Muscle of back (tissue), 11 donors: Measurements from ENCODE around the gene PRUNE1. TPM values are rescaled to one million over a fixed set of nuclear protein-coding genes. Genes with fewer than 3 reads are reported as not detected.
A peak's percentile ranks its signal among the peaks of the same experiment; 100 is the strongest.

ENCODE experiments used
- DNase-seq, 3 donors: peaks; one replicate each; pipeline versions ENCODE4 v3.0.0 to v3.0.0-alpha.2; 2013
- polyA plus RNA-seq, 10 donors: library from polyadenylated mRNA; unstranded; fragments of 120-200 nt; gene quantifications; one replicate each; pipeline ENCODE4 v1.2.1, GENCODE V29; 2013; ENCODE audit not compliant: insufficient read length in 10 of 10

The PRUNE1 gene
- polyA plus RNA-seq, 10 donors = 22.7 to 30.9 (median 24.4) TPM

DNA sequence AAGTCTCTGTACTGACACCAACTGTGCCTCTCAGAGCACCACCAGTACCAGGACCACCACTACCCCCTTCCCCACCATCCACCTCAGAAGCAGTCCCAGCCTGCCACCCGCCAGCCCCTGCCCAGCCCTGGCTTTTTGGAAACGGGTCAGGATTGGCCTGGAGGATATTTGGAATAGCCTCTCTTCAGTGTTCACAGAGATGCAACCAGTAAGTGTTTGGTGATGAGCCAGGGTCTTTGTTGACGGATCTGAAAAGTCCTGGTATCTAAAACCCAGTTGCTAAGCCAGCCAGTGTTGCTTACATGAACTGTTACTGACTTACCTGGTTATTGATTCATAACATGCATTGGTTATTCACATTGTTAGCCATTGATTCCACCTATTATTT is 40.4 kb downstream of the PRUNE1 start:
- DNase-seq = no peak

DNA sequence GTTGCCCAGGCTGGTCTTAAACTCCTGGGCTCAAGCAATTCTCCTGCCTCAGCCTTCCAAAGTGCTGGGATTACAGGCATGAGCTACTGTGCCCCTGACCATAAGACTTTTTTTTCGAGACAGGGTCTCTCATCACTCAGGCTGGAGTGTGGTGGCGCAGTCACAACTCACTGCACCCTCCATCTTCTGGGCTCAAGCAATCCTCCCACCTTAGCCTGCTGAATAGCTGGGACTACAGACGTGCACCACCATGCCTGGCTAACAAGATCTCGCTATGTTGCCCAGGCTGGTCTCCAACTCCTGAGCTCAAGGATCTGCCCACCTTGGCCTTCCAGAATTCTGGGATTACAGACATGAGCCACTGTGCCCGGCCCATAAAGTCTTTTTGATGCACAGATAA is 41.2 kb downstream of the PRUNE1 start:
- no peak for DNase-seq

DNA sequence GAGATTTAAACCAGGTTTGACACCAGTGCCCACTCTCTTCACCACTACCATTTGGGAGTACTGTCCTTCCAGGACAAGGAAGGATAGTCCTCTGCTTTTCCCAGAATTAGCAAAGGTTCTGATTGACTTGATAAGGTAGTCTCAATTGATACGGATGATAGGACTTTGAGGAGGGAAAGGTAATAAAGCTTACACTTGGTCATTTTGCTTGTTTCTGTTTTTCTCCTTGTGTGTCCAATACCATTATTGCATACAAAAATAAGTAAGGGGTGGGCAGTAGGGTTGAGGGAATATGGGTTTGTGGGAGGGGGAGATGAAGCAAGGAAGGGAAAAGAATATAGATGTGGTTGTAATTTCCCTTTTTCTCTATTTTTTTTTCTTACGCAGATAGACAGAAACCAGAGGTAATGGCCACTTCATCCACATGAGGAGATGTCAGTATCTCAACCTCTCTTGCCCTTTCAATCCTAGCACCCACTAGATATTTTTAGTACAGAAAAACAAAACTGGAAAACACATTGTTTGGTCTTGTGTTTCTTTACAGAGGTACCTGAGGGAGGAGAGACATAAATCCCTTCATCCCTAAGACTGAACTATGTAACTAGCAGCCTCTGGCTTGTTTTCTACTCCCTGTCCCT is 41.9 kb downstream of the PRUNE1 start:
- DNase-seq = no peak

DNA sequence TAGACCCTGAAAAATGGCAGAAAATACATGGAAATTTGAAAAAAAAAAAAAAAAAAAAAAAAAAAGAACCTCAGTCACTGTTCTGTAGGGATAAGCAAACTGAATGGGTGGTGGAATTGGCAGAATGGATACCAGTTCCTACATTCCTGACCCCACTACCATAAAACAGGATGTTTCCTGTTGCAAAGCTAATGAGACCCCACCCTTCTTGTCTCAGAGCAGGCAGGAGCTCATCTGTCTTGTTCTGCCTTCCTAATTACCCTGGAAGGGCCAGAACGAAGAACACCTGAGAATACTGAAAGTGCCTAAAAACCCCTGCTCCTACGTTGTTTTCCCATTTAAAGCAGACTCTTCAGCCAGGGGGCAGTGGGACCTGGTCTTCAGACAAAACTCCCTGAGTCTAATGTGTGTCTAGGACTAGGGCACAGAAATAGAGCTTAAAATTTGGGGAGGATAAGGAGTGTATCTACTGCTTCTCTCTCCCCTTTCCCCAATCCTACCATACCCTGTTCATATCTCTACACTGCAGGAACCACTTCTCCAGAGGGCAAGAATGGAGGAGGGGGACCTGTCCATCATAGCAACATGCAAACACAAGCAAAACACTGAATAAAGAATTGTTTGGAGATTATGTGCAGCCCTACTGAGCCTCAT is 43.2 kb downstream of the PRUNE1 start:
- no peak for DNase-seq

DNA sequence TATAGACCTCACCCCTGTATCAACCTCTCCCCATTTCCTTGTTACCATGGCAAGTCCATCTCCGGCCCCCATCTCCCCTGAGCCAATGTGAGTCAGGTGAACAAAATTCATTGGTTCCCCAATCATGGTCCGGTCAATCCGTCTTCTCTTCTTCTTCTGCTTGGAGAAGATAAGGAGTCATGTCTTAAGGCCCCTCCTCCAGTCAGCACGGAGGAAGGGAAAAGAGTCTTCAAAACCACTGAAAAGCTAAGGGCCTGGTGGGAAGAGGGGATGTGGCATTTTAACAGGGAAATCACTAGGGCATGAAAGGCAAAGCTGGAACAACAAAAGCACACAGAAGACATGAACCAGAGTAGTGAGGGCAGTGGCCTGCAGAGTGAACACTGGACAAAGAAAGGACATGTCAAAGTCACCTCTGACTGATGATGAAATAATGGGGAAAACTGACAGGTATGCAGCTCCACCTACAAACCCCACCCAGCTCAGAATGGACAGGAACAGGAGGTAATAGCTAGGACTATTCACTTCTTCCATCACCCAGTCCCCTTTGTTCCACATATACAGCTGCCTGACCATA is 46.8 kb downstream of the PRUNE1 start:
- no peak for DNase-seq

DNA sequence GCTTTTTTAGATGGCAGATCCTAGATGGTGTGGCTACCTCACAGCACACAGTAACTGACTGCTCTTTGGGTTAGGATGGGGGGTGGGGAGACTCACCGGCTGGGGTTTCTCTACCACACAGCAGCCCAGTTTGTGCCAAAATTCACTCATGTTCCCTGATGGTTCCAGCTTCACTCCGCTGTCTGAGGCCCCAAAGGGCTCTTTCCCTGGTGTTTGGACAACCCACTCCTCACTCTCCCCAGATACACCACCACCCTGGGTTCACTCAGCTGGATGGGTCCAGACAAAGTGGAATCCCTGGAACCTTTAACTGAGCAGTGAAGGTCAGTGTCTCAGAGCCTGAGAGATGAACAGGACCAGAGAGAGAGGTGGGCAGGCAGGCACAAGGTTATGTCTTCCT is 47.3 kb downstream of the PRUNE1 start:
- DNase-seq = no peak

DNA sequence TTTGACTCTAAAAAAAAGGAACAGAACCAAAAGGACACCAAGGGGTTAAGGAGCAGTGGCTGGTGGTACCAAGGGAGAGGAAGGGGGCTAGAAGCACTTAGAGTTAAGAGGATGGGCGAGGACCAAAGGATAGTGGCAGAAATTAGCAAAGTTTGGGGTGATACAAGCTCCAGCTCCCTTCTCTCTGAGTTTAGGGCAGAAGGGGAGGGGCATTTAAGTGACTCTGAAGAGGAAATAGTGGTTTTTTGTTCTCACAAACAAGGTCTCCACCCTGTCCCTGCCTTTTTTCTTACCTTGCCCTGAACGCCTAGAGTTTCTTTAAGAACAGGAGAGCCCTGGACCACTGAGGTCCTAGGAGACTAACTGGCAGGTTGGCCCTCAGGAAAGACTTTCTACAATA is 47.9 kb downstream of the PRUNE1 start:
- no peak for DNase-seq

DNA sequence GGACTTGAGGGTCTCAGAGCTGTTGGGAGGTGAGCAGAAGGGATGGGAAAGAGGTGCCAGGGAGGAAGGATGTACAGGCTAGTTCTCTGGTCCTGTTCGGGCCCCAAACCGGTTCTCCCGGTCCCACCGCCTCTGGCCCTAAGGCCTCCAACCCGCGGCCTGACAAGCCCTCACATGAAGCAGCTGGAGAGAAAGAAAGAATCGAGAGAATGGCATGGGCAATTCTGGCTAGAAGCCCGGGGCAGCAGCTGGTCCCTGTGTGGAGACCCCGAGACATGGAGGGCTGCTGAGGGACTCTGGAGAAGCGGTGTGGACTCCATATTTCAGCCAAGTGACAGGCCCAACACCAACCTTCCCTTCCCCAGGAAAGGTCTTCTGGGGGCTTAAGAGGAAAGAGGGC is 50.4 kb downstream of the PRUNE1 start:
- peak in 2 of 3 donors; percentile 59 to 76 for DNase-seq

DNA sequence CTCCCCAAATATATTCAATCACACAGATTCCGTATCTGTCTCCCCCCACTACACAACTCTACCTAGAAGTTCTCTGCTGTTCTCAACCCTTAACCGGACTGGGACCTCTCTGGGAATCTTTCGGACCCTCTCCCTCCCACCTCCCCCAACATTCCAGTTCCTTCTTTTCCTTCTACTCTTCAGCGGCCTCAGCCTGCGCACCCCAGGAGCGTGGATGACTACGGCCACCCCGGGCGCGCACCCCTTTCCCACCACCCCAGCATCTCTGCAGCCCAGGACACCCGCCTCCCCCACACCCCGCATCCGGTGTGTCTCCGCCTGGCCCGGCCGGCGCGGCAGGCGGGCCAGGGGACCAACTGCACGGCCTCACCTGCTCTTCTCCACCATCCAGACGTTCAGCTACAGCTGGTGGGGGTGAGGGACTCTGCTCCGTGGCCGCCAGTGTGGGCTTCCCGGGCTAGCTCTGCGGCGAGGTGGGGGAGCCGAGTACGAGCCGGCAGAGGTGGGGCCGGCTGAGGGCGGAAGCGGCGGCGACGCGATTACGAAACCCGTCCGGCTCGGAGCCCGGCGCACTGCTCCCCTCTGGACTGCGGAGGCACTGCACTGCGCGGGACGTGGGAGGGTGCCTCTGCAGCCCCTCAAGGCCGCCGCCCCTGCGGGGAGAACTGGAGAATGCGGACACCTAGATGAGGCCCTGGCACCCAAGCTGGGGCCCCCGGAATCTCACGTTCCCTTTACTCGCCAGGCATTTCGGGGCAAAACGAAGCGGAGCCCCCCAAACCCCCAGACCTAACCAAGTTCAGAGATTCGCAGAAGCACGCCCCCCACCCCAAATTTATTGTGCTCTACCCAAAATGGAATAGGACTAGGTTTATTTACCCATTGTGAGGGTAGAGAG is 51.1 kb downstream of the PRUNE1 start, which contains the start of gene CDC42SE1:
Gene CDC42SE1, minus strand, starts transcription at position 514 of the 898 bp plus-strand sequence. CDS start 3,892 bp downstream, outside the sequence.
- peak; percentile 77 to 96 (median 91) for DNase-seq

DNA sequence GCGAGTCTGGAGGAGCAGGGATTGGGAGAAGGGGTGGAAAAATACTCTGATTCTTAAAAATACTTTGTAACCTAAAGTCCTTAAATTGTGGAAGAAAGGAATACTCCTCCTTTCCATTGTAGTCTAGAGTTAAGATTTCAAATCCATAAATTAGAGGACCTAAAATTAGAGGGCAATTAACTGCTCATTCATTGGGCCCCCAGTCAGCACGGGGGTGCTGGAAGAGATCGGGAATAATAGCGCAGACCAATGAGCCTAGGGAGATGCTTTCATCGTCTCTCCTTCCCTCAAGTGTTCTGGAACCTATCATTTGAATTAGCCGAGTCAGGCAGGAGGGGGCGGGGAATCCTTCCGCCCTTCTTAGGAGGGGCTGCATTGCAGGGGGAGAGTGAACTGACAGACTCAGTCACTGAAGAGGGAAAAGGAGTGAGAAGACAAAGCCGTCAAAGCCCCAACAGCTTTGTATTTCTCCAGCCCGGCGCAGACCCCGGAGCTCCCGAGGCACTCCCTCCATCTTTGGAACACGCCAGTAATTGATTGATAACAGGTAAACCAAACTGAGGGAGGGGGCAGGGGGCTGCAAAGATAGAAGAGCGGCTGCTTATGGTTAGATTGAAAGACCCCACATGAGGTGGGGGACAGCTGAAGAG is 51.9 kb downstream of the PRUNE1 start, which contains the start of gene MLLT11:
Gene MLLT11, plus strand, starts transcription at position 391 of the 650 bp plus-strand sequence. CDS start 6,828 bp downstream, outside the sequence.
- DNase-seq = peak; percentile 77 to 94 (median 84)

DNA sequence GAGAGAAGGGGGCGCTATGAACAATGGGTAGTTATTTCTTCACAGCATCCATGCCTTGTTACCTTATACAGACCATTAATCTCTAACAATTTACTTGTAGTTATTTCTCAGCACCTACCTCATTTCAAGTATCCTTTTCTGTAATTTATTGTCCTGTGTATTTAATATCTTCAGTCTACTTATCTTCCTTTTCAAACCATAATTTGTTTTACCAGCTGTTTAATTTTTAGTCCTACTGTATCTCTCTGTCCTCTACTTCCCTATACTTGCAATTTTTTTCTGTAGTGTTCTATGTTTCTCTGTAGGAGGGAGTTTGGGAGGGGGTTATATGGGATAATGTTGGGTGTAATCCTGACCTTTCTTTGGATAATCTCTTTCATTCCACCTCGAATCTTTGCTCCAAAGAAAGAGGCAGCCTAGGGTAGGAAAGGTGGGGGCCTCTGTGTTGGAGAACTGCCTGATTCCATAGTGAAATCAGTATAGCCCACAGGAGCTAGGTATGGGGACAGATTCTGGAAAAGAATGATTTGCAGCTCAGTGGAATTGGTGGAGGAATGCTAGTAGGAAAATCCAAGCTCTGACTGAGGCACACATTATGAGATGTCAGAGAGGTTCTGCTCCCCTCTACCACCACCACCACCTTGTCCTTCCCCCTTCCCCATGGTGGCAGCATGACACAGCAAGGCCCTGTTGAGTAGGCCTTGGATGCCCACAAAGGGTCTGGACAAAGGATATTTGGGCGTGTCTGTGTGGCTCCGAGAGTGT is 52.6 kb downstream of the PRUNE1 start:
- peak in 1 of 3 donors; percentile 58 for DNase-seq

DNA sequence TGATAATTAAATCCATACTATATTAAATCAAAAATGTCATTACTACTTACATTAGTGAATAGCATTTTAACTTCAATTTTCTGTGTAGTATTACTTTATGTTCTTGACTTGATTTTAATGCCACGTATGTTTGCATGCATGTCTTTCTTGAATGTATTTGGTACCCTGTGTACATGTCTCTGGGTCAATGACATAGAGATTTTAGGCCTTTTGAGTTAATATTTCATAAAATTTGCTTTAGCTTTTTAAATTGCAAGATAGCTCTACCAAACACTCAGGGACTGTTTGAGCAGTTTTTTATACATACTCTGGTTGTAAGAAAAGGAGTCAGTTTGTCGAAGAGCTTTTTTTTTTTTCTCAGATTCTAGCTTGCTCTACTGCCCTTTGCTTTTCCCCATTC is 53.5 kb downstream of the PRUNE1 start:
- DNase-seq = no peak

DNA sequence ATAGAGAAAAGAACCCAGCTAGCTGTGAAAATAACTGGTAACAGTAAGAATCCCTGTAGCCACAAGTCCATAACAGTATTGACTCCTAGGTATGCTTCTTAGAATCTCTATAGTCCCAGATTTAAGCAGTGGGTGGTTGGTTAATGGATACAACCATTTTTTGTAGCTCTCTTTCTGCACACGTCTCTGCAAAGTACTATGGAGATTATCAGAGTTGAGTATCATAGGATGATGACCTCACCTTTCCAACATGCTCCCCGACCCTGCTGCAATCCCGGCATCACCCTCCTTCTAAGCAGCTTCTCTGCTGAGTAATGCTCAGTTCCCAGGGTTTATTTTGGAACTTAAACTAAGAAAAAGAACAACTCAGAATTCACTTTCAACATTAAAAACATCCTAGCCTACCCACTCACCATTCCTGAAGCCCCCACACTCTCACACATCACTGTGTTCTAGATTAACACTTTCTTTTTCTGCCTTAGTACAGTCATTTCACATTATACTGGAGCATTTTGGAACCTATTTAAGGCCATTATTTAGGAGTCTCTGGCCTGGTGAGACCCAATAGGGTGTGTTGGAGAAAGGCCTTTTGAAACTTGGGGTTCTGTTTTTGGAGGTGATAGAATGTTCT is 54.6 kb downstream of the PRUNE1 start:
- no peak for DNase-seq

DNA sequence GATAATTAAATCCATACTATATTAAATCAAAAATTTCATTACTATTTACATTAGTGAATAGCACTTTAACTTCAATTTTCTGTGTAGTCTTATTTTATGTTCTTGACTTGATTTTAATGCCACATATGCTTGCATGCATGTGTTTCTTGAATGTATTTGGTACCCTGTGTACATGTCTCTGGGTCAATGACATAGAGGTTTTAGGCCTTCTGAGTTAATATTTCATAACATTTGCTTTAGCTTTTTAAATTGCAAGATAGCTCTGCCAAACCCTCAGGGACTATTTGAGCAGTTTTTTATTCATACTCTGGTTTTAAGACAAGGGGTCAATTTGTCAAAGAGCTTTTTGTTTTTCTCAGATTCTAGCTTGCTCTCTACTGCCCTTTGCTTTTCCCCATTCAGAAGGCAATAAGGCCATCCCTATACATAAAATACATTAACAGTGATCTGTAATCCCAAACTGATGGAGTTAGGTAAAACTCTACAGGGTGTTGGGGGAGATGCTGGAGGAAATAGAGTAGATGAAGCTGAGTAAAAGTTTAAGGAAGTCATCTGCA is 56.9 kb downstream of the PRUNE1 start:
- DNase-seq = no peak

DNA sequence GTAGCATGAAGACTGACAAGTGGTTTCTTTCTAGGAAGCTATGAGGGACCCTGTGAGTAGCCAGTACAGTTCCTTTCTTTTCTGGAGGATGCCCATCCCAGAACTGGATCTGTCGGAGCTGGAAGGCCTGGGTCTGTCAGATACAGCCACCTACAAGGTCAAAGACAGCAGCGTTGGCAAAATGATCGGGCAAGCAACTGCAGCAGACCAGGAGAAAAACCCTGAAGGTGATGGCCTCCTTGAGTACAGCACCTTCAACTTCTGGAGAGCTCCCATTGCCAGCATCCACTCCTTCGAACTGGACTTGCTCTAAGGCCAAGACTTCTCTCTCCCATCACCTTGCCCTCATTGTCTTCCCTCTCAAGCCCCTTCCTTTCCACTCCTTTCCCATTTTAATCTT is 58.9 kb downstream of the PRUNE1 start:
- DNase-seq = no peak

DNA sequence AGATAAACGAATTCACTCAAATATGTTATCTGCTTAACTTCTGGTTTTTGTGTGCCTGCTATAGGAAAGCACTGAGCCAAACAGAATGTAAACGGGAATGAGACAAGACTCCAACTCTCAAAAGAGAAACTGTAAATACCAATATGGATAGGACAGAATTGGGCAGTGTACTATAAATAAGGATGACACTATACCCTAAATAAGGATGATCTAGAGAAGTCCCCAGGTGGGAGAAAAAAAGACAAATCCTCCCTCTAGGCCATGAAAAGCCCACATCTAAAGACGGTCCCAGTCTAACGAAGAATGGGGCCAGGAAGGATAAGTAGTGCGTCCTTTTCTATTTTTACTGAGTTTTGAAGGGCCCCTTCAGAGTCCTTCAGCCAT is 60.8 kb downstream of the PRUNE1 start:
- DNase-seq = no peak

DNA sequence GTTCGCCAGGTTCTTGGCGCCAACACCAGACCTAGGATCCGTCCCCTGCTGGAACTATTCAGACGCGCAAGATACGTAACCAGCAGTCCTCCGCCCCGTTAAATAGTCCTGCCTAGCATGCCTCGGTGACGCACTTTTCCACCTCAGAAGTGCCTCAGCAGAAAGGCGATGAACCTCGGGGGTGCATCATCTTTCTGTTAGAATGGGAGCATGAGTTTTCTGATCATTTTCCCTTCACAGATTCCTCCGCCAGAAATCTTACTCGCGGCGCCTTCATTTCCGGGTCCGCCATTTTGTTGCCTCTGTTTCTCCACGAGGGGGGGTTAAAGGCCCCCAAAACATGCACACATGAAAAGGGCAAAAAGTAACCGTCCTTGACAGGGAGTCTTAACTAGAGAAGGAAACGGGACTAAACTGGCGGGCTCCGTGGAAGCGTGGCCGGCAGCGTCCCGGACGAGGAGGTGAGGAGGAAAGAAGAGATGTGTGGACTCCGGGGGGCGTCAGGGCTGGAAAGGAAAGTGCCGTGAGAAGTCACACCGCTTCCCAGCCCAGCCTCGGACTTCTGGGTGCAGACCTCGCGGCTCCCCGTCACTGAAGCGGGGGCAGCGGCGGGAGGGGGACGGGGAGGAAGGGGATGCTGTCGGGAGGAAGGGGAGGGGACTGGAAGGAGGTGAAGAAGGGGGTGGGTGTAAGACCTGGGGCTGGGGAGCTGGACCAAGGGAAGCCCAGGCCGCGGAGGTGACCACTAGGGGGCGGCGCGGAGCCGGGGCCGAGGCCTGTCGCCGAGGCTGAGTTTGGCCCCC is 62.4 kb downstream of the PRUNE1 start, which contains the start of gene GABPB2:
Gene GABPB2, plus strand, starts transcription at position 288 of the 803 bp plus-strand sequence. CDS start 17,429 bp downstream, outside the sequence.
- DNase-seq = peak; percentile 97 to 99 (median 97)

DNA sequence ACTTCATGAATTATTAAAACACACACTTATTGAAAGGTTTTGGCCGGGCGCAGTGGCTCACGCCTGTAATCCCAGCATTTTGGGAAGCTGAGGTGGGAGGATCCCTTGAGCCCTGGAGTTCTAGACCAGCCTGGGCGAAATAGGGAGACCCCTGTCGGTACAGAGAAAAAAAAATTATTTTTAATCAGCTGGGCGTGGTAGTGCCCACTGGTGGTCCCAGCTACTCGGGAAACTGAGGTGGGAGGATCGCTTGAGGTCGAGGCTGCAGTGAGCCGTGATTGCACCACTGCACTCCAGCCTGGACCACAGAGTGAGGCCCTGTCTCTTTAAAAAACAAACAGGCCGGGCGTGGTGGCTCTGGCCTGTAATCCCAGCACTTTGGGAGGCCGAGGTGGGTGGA is 64.0 kb downstream of the PRUNE1 start:
- DNase-seq = no peak
